ENCODE results near the gene C14orf93. TPM values are rescaled to one million over a fixed set of nuclear protein-coding genes. Genes with fewer than 3 reads are reported as not detected.

C14orf93 gene
- total and polyA plus RNA-seq, 9 of the 15 experiments (the other 6 are each of a cell fraction or from before 2014, with no cell fraction given): 2.2 to 22.4 (median 16.1) TPM

- FAIRE-seq (no peak), ATAC-seq (no peak), DNase-seq (ENCODE audit: extremely low read depth in 1 of 4, low spot score in 3 of 4) (no peak)
- H3K9me3 ChIP-seq (replicated peaks; ENCODE audit: control insufficient read depth, insufficient read depth, low read depth, low read length): no peaks in the 10 kb centered on the region
- BruUV-seq (replicated peaks): no TSS peak
- in situ Hi-C loops (cut with MboI): no loop called here
- H3K4me3 ChIP-seq: no peak overlapping the region
- no peak overlapping the region for H3K9ac ChIP-seq (ENCODE audit: insufficient read depth in 1 of 2, low read depth in 2 of 2, low read length in 2 of 2)
- H3K36me3 ChIP-seq (ENCODE audit: control insufficient read depth, insufficient read depth, low read length): peaks cover 18% of the 10 kb centered on the region; the same call in 2 of the 3 replicates
- no peaks in the 10 kb centered on the region for H3K27me3 ChIP-seq (ENCODE audit: control insufficient read depth in 2 of 2, insufficient read depth in 2 of 2, low read length in 2 of 2)
- no peaks in the 10 kb centered on the region for H3K79me2 ChIP-seq (ENCODE audit: control insufficient read depth, insufficient read depth, low read length)
- no peaks in the 10 kb centered on the region for H4K20me1 ChIP-seq (replicated peaks; ENCODE audit: control insufficient read depth, insufficient read depth, low read length)
- H3K4me1 ChIP-seq (replicated peaks in 1 of 2; ENCODE audit: control insufficient read depth in 2 of 2, insufficient read depth in 2 of 2, low read length in 2 of 2): peaks cover 0 to 1% of the 10 kb centered on the region in 2 experiments; a peak in 2 of 5 replicates
- H2AFZ ChIP-seq (ENCODE audit: low read depth, low read length): no peak overlapping the region
- no peak overlapping the region for H3K27ac ChIP-seq (ENCODE audit: extremely low read depth, low read depth, low read length)
- POLR2A ChIA-PET: interaction anchor here (0.5 to 7.7 kb wide), 2 partner anchors 16 to 45 kb away, joined by 3 to 81 read pairs; no protein-coding TSS in a partner anchor
- H3K9me1 ChIP-seq (ENCODE audit: control insufficient read depth, insufficient read depth, low read length): no peaks in the 10 kb centered on the region
- WGBS (ENCODE audit: insufficient coverage, low coverage, missing lambda C conversion rate): 78% methylated on average over 8 of the region's 8 CpGs
- intact Hi-C loops (cut with micrococcal nuclease): no loop called here
- TF ChIP-seq TEAD1 (CRISPR knock-in tag; IDR thresholded peaks at IDR 0.05): no peak
- no peak for TF ChIP-seq ZNF699 (CRISPR knock-in tag; IDR thresholded peaks at IDR 0.05; ENCODE audit: insufficient replicate concordance)
- TF ChIP-seq MIER1 (IDR thresholded peaks at IDR 0.05; ENCODE audit: low read depth): no peak
- no peak for TF ChIP-seq FOXK2 (conservative IDR thresholded peaks at IDR 0.05 in 1 of 2, IDR thresholded peaks at IDR 0.05 in 1 of 2; ENCODE audit: low read depth in 2 of 2)
- TF ChIP-seq ARID3B (CRISPR knock-in tag; IDR thresholded peaks at IDR 0.05; ENCODE audit: borderline replicate concordance): no peak
- no peak for TF ChIP-seq SMARCA4 (IDR thresholded peaks at IDR 0.05)
- TF ChIP-seq ZNF707 (CRISPR knock-in tag; conservative IDR thresholded peaks at IDR 0.05): no peak
- TF ChIP-seq KLF1 (tag; IDR thresholded peaks at IDR 0.05): no peak
- TF ChIP-seq TAF15 (IDR thresholded peaks at IDR 0.05; ENCODE audit: low read depth, low read length): no peak
- no peak for TF ChIP-seq ZNF263 (CRISPR knock-in tag; IDR thresholded peaks at IDR 0.05; ENCODE audit: borderline replicate concordance)
- TF ChIP-seq ELF2 (CRISPR knock-in tag; IDR thresholded peaks at IDR 0.05): no peak
- TF ChIP-seq U2AF1 (optimal IDR thresholded peaks at IDR 0.05; ENCODE audit: low read depth, low read length): no peak
- TF ChIP-seq ZBTB49 (CRISPR knock-in tag; IDR thresholded peaks at IDR 0.05; ENCODE audit: borderline replicate concordance): no peak
- TF ChIP-seq ZNF133 (CRISPR knock-in tag; IDR thresholded peaks at IDR 0.05): no peak
- TF ChIP-seq TCFL5 (CRISPR knock-in tag; conservative IDR thresholded peaks at IDR 0.05): no peak
- TF ChIP-seq ZNF197 (CRISPR knock-in tag; IDR thresholded peaks at IDR 0.05; ENCODE audit: low read depth): no peak
- H3K4me2 ChIP-seq (ENCODE audit: insufficient read depth, low read length): no peak overlapping the region
- CTCF ChIA-PET (ENCODE audit: low intra/inter-chr PET ratio): no interaction called here
Measured at GRCh38 chr14:22991852-22992251, 18.1 kb downstream of the C14orf93 start.
